ENCODE measurements around the gene SVIL. TPM values are rescaled to one million over a fixed set of nuclear protein-coding genes. Genes with fewer than 3 reads are reported as not detected.

The SVIL gene
- total RNA-seq, 1 donor: 36.9 TPM

DNA sequence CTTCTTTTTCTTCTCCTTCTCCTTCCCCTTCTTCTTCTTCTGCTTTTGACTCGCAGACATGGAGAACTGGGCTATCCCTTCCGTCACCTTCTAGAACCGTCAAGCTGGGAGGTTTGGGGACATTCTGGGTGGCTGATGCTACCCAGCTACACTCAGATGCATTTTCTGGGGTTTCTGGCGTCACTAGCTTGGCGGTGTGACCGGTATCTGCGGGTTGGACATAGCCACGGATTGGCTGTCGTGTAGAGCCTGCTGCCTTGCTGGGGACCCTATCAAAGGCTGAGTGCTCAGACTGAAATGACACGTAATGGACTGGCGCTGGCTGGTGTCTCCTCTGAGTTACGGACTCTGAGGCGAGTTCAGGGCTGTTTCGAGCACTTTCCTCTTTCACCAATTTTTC is 101.7 kb downstream of the SVIL start:
- Histone ChIP-seq H3K4me3 (ENCODE audit: insufficient read depth, low read length) (no peak overlapping the region), H3K9me3 (ENCODE audit: low read depth, low read length) (no peaks in the 10 kb centered on the region), H4K20me1 (ENCODE audit: insufficient read depth, low read length) (no peaks in the 10 kb centered on the region), H3K4me2 (ENCODE audit: insufficient read depth, low read length) (no peak overlapping the region), H3K27me3 (ENCODE audit: insufficient read depth, low read length) (no peaks in the 10 kb centered on the region), H2AFZ (ENCODE audit: low read length) (no peak overlapping the region), H3K27ac (ENCODE audit: low read depth, low read length) (no peak overlapping the region), H3K4me1 (ENCODE audit: insufficient read depth, low read length) (peaks cover 32% of the 10 kb centered on the region), H3K36me3 (ENCODE audit: insufficient read depth, low read length) (no peaks in the 10 kb centered on the region), H3K79me2 (ENCODE audit: insufficient read depth, low read length) (peaks cover 13% of the 10 kb centered on the region)
- TF ChIP-seq, protein P1, sequence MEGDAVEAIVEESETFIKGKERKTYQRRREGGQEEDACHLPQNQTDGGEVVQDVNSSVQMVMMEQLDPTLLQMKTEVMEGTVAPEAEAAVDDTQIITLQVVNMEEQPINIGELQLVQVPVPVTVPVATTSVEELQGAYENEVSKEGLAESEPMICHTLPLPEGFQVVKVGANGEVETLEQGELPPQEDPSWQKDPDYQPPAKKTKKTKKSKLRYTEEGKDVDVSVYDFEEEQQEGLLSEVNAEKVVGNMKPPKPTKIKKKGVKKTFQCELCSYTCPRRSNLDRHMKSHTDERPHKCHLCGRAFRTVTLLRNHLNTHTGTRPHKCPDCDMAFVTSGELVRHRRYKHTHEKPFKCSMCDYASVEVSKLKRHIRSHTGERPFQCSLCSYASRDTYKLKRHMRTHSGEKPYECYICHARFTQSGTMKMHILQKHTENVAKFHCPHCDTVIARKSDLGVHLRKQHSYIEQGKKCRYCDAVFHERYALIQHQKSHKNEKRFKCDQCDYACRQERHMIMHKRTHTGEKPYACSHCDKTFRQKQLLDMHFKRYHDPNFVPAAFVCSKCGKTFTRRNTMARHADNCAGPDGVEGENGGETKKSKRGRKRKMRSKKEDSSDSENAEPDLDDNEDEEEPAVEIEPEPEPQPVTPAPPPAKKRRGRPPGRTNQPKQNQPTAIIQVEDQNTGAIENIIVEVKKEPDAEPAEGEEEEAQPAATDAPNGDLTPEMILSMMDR (IDR thresholded peaks at IDR 0.05; ENCODE audit: extremely low read depth, low read depth, low read length): no peak
- no peak for DNase-seq (ENCODE audit: insufficient read length, low spot score, missing footprints)

DNA sequence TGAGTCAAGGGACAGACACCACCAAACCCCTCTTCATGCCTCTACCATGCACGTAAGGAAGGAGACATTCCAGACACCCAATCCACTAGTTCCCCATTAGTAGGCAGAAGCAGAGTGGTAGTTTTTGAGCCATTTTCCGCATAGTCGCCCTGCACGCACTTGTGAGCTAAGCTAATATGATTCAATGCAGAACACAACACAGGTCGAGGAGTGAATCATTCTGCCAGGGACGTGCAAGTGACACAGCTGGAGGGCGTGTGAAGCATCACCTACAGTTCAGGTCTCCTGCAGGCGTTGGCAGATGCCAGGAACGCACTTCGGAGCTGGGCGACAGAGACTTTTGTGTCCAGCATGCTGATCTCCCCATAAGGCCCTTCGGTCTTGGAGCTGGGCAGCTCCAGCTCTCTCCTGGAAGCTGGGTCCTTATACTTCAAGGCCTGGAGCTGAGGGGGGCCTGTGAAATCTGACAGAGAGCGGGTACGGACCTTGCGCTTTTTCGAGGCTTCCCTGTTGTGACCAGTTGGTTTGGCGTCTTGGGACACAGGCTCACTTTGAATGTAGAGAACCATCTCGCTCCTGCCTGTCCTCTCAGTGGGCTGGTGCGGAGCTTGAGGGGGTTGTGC is 102.4 kb downstream of the SVIL start:
- no peak for DNase-seq (ENCODE audit: insufficient read length, low spot score, missing footprints)
- Histone ChIP-seq H3K4me1 (ENCODE audit: insufficient read depth, low read length) (peaks cover 32% of the 10 kb centered on the region), H4K20me1 (ENCODE audit: insufficient read depth, low read length) (no peaks in the 10 kb centered on the region), H3K9me3 (ENCODE audit: low read depth, low read length) (no peaks in the 10 kb centered on the region), H2AFZ (ENCODE audit: low read length) (no peak overlapping the region), H3K4me3 (ENCODE audit: insufficient read depth, low read length) (no peak overlapping the region), H3K27ac (ENCODE audit: low read depth, low read length) (no peak overlapping the region), H3K27me3 (ENCODE audit: insufficient read depth, low read length) (no peaks in the 10 kb centered on the region), H3K36me3 (ENCODE audit: insufficient read depth, low read length) (no peaks in the 10 kb centered on the region), H3K4me2 (ENCODE audit: insufficient read depth, low read length) (no peak overlapping the region), H3K79me2 (ENCODE audit: insufficient read depth, low read length) (peaks cover 8% of the 10 kb centered on the region)
- TF ChIP-seq, protein P1 (IDR thresholded peaks at IDR 0.05; ENCODE audit: extremely low read depth, low read depth, low read length): no peak

DNA sequence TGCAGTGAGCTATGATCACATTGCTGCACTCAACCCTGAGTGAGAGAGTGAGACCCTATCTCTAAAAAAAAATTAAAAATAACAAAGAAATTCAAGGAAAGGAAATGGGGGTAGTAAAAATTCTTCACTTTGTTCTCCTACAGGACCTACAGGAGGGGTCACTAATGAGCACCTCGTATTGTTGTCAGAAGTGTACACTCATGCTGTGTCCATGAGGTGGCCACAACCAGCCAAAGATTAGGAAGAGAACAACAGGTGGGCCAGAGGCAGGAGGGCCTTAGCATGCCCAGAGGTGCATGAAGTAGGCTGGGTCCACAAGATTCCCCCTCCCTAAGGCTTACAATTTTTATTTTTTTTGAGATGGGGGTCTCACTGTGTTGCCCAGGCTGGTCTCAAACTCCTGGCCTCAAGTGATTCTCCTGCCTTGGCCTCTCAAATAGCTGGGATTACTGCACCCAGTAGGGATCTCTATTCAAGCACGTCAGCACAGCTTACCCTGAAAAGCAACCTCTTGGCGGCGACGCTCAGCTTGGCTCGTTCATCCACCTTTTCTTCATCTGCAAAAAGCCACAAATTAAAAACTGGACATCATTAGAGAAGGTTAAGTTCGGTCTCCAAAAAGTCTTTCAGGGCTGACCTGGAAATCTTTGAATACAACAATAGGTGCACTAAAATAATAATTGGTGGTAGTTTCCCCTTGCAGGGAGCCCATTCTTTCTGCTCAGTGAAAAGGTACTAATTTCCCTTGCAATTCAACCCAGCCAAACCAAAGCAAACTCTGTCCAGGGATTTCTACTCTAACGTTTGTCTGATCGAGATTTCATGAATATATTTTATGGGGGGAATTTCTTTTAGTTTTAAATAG is 104.4 kb downstream of the SVIL start:
- Histone ChIP-seq H3K4me1 (ENCODE audit: insufficient read depth, low read length) (peaks cover 21% of the 10 kb centered on the region), H4K20me1 (ENCODE audit: insufficient read depth, low read length) (no peaks in the 10 kb centered on the region), H3K36me3 (ENCODE audit: insufficient read depth, low read length) (no peaks in the 10 kb centered on the region), H3K27ac (ENCODE audit: low read depth, low read length) (no peak overlapping the region), H3K4me2 (ENCODE audit: insufficient read depth, low read length) (no peak overlapping the region), H3K4me3 (ENCODE audit: insufficient read depth, low read length) (no peak overlapping the region), H3K79me2 (ENCODE audit: insufficient read depth, low read length) (peaks cover 5% of the 10 kb centered on the region), H3K27me3 (ENCODE audit: insufficient read depth, low read length) (no peaks in the 10 kb centered on the region), H3K9me3 (ENCODE audit: low read depth, low read length) (no peaks in the 10 kb centered on the region), H2AFZ (ENCODE audit: low read length) (no peak overlapping the region)
- TF ChIP-seq, protein P1 (IDR thresholded peaks at IDR 0.05; ENCODE audit: extremely low read depth, low read depth, low read length): no peak
- DNase-seq (ENCODE audit: insufficient read length, low spot score, missing footprints): no peak

DNA sequence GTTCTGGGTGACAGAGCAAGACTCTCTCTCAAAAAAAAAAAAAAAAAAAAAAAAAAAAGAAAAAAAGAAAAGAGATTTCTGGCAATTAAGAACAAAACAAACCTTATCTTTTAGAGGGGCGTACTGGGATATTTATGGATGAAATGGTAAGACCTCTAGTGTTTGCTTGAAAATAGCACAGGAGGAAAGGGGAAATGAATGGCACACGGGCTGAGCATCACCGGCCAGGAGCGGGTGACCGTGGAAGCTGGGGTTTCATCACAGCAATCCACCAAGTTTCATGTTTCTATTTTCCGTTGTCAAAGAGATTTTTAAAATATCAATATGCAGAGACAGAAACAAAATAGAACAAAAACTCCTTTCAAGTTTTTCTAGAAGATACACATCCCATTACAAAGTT is 105.6 kb downstream of the SVIL start:
- Histone ChIP-seq H3K27ac (ENCODE audit: low read depth, low read length) (no peak overlapping the region), H4K20me1 (ENCODE audit: insufficient read depth, low read length) (no peaks in the 10 kb centered on the region), H2AFZ (ENCODE audit: low read length) (no peak overlapping the region), H3K9me3 (ENCODE audit: low read depth, low read length) (no peaks in the 10 kb centered on the region), H3K4me2 (ENCODE audit: insufficient read depth, low read length) (no peak overlapping the region), H3K36me3 (ENCODE audit: insufficient read depth, low read length) (no peaks in the 10 kb centered on the region), H3K4me3 (ENCODE audit: insufficient read depth, low read length) (no peak overlapping the region), H3K27me3 (ENCODE audit: insufficient read depth, low read length) (no peaks in the 10 kb centered on the region), H3K79me2 (ENCODE audit: insufficient read depth, low read length) (peaks cover 5% of the 10 kb centered on the region), H3K4me1 (ENCODE audit: insufficient read depth, low read length) (peaks cover 10% of the 10 kb centered on the region)
- TF ChIP-seq, protein P1 (IDR thresholded peaks at IDR 0.05; ENCODE audit: extremely low read depth, low read depth, low read length): no peak
- DNase-seq (ENCODE audit: insufficient read length, low spot score, missing footprints): no peak
